GM15510 (cell line): ENCODE results near the gene MOAP1.

Experiments
- POLR2A ChIP-seq: IDR thresholded peaks from 3 replicates; pipeline ENCODE4 v1.6.1; 2011; ENCODE audit warnings: borderline replicate concordance; ENCODE audit not compliant: insufficient read length; ENCODE audit errors: extremely low read depth

The MOAP1 gene

GRCh38 chr14:93150227-93151208 is 34.2 kb downstream of the MOAP1 start:
- TF ChIP-seq POLR2A: no peak

DNA sequence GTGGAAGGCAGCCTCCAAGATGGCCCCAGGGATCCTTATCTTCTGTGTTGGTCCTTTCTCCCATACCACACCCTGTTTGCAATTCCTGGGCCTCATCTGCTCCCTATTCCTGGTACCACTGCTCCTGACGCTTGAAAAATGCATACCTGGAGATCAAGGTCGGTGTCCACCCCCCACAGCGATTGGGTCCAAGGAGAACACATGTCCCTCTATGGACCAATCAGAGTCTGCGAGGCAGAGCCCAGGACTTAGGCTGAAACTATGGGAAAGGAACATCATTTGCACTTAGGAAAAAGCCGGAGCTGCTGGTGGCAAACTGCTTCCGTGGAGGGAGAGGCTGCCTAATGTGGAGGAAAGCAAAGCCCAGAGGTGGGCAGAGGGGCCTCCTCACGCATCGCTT is 35.7 kb downstream of the MOAP1 start:
- TF ChIP-seq POLR2A: no peak

GRCh38 chr14:93146119-93146518 is 38.6 kb downstream of the MOAP1 start:
- no peak for TF ChIP-seq POLR2A

DNA sequence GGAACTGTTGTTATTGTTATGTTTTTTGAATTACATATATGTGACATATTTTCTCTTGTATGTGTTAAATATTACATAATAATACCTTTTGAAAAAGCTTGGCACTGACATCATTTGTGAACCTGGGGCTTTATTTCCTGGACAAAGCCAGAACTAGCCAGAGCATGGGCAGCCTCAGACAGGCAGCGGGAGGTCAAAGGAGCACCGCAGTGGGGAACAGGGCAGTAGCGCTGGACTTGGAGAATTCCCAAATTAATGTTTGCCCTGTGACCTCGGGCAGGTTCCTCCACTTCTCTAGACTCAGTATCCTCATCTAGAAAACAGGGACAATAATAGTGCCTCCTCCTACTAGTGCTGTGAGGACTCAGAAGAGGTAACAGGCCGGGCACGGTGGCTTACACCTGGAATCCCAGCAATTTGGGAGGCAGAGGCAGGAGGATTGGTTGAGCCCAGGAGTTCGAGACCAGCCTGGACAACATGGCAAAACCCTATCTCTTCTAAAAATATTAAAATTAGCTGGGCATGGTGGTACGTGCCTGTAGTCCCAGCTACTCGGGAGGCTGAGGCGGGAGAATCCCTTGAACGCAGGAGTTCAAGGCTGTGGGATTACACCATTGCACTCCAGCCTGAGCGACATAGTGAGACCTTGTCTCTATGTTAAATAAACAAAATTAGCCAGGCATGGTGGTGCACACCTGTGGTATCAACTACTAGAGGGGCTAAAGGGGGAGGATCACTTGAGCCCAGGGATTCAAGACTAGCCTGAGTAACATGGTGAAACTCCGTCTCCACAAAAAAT is 41.6 kb downstream of the MOAP1 start:
- TF ChIP-seq POLR2A: no peak

DNA sequence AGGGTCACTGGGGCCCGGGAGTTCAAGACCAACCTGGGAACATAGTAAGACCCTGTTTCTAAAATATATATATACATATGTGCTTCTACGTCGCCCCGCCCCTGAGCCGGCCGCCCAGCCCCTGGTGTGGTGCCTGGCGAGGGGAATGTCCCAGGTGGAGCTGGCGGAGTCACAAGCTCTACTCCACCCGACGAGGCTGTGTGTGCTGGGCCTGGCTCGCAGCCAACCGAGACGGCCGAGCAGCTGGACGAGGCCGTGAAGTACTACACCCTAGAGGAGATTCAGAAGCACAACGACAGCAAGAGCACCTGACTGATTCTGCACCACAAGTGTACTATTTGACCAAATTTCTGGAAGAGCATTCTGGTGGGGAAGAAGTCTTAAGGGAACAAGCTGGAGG is 46.8 kb downstream of the MOAP1 start:
- no peak for TF ChIP-seq POLR2A

- no peak for TF ChIP-seq POLR2A
Measured at GRCh38 chr14:93136009-93136408, 48.7 kb downstream of the MOAP1 start.

- no peak for TF ChIP-seq POLR2A
Measured at GRCh38 chr14:93135399-93135798, 49.3 kb downstream of the MOAP1 start.

GRCh38 chr14:93133464-93133863 is 51.2 kb downstream of the MOAP1 start:
- TF ChIP-seq POLR2A: no peak

DNA sequence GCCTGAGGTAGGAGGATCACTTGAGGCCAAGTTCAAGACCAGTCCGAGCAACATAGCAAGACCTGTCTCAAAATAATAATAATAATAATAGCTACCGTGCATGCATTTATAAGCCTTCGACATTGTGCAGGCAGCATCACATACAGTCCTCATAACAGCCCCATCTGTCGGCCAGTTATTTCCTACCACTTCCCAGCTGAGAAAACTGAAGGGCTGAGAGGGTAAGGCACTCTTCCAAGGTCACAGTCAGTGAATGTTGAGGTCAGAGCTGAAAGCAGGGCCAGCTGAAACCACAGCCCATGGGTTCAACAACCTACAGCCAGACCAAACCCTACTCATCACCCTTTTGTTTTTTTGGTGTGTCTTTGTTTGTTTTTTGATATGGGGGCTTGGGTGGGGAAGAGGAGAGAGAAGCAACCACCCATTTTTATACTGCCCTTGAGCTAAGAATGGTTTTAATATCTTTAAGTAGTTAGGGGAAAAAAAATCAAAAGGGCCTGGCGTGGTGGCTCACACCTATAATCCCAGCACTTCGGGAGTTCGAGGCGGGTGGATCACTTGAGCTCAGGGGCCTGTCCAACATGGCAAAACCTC is 52.1 kb downstream of the MOAP1 start:
- no peak for TF ChIP-seq POLR2A
